Vagina (tissue), 2 donors: ENCODE results near the gene OR2C3. TPM values are rescaled to one million over a fixed set of nuclear protein-coding genes. Genes with fewer than 3 reads are reported as not detected.

Experiments used
- DNase-seq, 2 donors: peaks; one replicate each; pipeline ENCODE4 v3.0.0-alpha.2; 2017; ENCODE audit errors: extremely low spot score in 2 of 2
- H3K27ac ChIP-seq: fragments of 200-600 bp; sonication (generic); one replicate; pipeline ENCODE4 v1.5.1; 2019
- H3K27me3 ChIP-seq: fragments of 200-600 bp; sonication (generic); one replicate; pipeline ENCODE4 v1.5.1; 2019
- H3K36me3 ChIP-seq, 2 donors: fragments of 200-600 bp; sonication (generic); one replicate each; pipeline ENCODE4 v1.5.1; 2017 to 2019
- H3K4me1 ChIP-seq: fragments of 200-600 bp; sonication (generic); one replicate; pipeline ENCODE4 v1.5.1; 2019
- H3K4me3 ChIP-seq, 2 donors: fragments of 200-600 bp; sonication (generic); 1 replicate in 1 of 2; 2 replicates in 1 of 2; pipeline ENCODE4 v1.5.1; 2016 to 2019
- H3K9me3 ChIP-seq: fragments of 200-600 bp; sonication (generic); one replicate; pipeline ENCODE4 v1.5.1; 2019
- CTCF ChIP-seq, 3 experiments: fragments of 450-650 bp in 2 of 3; fragments of 200-600 bp in 1 of 3; sonication (generic) in 1 of 3; IDR thresholded peaks; one replicate each; pipeline ENCODE4 v1.5.1; 2017 to 2019; ENCODE audit warnings: antibody characterized with exemption in 3 of 3, mild to moderate bottlenecking in 2 of 3, moderate library complexity in 2 of 3
- POLR2A ChIP-seq, 2 donors: fragments of 450-650 bp; IDR thresholded peaks; one replicate each; pipeline ENCODE4 v1.6.1; 2017; ENCODE audit warnings: antibody characterized with exemption in 2 of 2, mild to moderate bottlenecking in 2 of 2, moderate library complexity in 2 of 2
- POLR2AphosphoS5 ChIP-seq, 2 donors: sonication (generic); formaldehyde crosslinking; IDR thresholded peaks; one replicate each; pipeline ENCODE4 v1.9.0; 2017; ENCODE audit warnings: antibody characterized with exemption in 2 of 2, mild to moderate bottlenecking in 2 of 2, low read depth in 1 of 2; ENCODE audit not compliant: insufficient read depth in 1 of 2
- intact Hi-C: fragments of 100-400 bp; cut with DNase I; formaldehyde crosslinking; loops from one replicate; pipeline ENCODE4 v1.15.1; 2023
- total RNA-seq: library from RNA; depleted of rRNA; stranded (reverse); fragments of >200 nt; gene quantifications from one replicate; pipeline ENCODE4 v1.2.3, GENCODE V29; 2016

Gene OR2C3
- total RNA-seq, 1 donor from 2014 or later: not detected

GRCh38 chr1:247548769-247549182 lies 12.5 kb upstream of the OR2C3 start, which contains the start of gene GCSAML:
GCSAML (plus strand) TSS chr1:247549134; CDS start chr1:247549192, 58 bp downstream.
- Histone ChIP-seq H3K4me1 (no peaks in the 10 kb centered on the region), H3K27ac (no peak within 1 kb of the TSS), H3K27me3 (no peaks in the 10 kb centered on the region), H3K9me3 (no peaks in the 10 kb centered on the region), H3K36me3 (no peaks in the 10 kb centered on the region), H3K4me3 (no peak within 1 kb of the TSS)
- TF ChIP-seq POLR2AphosphoS5 (IDR thresholded peaks at IDR 0.05; ENCODE audit: insufficient read depth in 1 of 2, low read depth in 1 of 2): no peak
- no peak for TF ChIP-seq CTCF (IDR thresholded peaks at IDR 0.05)
- TF ChIP-seq POLR2A (IDR thresholded peaks at IDR 0.05): no peak
- intact Hi-C loops: no loop called here
- no peak for DNase-seq

GRCh38 chr1:247548092-247548491 lies 11.9 kb upstream of the OR2C3 start:
- Histone ChIP-seq H3K9me3 (no peaks in the 10 kb centered on the region), H3K4me1 (no peaks in the 10 kb centered on the region), H3K27ac (no peak overlapping the region), H3K27me3 (no peaks in the 10 kb centered on the region), H3K36me3 (no peaks in the 10 kb centered on the region), H3K4me3 (no peak overlapping the region)
- DNase-seq: no peak
- intact Hi-C loops: no loop called here
- TF ChIP-seq CTCF (IDR thresholded peaks at IDR 0.05): no peak
- TF ChIP-seq POLR2A (IDR thresholded peaks at IDR 0.05): no peak
- no peak for TF ChIP-seq POLR2AphosphoS5 (IDR thresholded peaks at IDR 0.05; ENCODE audit: insufficient read depth in 1 of 2, low read depth in 1 of 2)

GRCh38 chr1:247542811-247543210 lies 6.6 kb upstream of the OR2C3 start:
- Histone ChIP-seq H3K4me1 (no peaks in the 10 kb centered on the region), H3K4me3 (no peak overlapping the region), H3K27me3 (no peaks in the 10 kb centered on the region), H3K9me3 (no peaks in the 10 kb centered on the region), H3K36me3 (no peaks in the 10 kb centered on the region), H3K27ac (no peak overlapping the region)
- intact Hi-C loops: no loop called here
- no peak for TF ChIP-seq POLR2A (IDR thresholded peaks at IDR 0.05)
- TF ChIP-seq CTCF (IDR thresholded peaks at IDR 0.05): no peak
- no peak for TF ChIP-seq POLR2AphosphoS5 (IDR thresholded peaks at IDR 0.05; ENCODE audit: insufficient read depth in 1 of 2, low read depth in 1 of 2)
- no peak for DNase-seq

- Histone ChIP-seq H3K4me1 (no peaks in the 10 kb centered on the region), H3K9me3 (no peaks in the 10 kb centered on the region), H3K36me3 (no peaks in the 10 kb centered on the region), H3K4me3 (no peak overlapping the region), H3K27me3 (no peaks in the 10 kb centered on the region), H3K27ac (no peak overlapping the region)
- TF ChIP-seq POLR2AphosphoS5 (IDR thresholded peaks at IDR 0.05; ENCODE audit: insufficient read depth in 1 of 2, low read depth in 1 of 2) (no peak), CTCF (IDR thresholded peaks at IDR 0.05) (no peak), POLR2A (IDR thresholded peaks at IDR 0.05) (no peak)
- intact Hi-C loops: no loop called here
- DNase-seq: no peak
These were observed 4.3 kb upstream of the OR2C3 start for GRCh38 chr1:247540581-247540980.

GRCh38 chr1:247539215-247539614 lies 3.0 kb upstream of the OR2C3 start:
- H3K9me3 ChIP-seq: no peaks in the 10 kb centered on the region
- H3K36me3 ChIP-seq: no peaks in the 10 kb centered on the region
- no peak overlapping the region for H3K27ac ChIP-seq
- no peak overlapping the region for H3K4me3 ChIP-seq
- no peak for DNase-seq
- TF ChIP-seq CTCF (IDR thresholded peaks at IDR 0.05): no peak
- H3K4me1 ChIP-seq: no peaks in the 10 kb centered on the region
- intact Hi-C loops: no loop called here
- H3K27me3 ChIP-seq: no peaks in the 10 kb centered on the region
